Activated CD4-positive, alpha-beta T cell treated with anti-CD3 and anti-CD28 coated beads, Interleukin-10, Interleukin-2, amounts not matched to agents 100 ng/mL and 50 ng/mL, durations not matched to agents 16 hours and 8 hours (primary cell): ENCODE results near the gene SOX30.
"Not testable (repeated sequence)": the region's sequence is repeated elsewhere in the genome, so short reads cannot be mapped to it uniquely, and the experiment has no call there.

Source experiments
- DNase-seq: peaks from one replicate; pipeline ENCODE4 v3.0.0-alpha.2; 2020

Gene SOX30

GRCh38 chr5:157652377-157652692 lies at the start of gene SOX30:
SOX30 (minus strand) TSS chr5:157652438; CDS start chr5:157652078, 360 bp downstream.
- DNase-seq, result no peak

- DNase-seq, result not testable (repeated sequence)
Observed at GRCh38 chr5:157698674-157699073, 46.4 kb upstream of the SOX30 start.

GRCh38 chr5:157696154-157696553 lies 43.9 kb upstream of the SOX30 start:
- not testable (repeated sequence) for DNase-seq

GRCh38 chr5:157693816-157694215 lies 41.6 kb upstream of the SOX30 start:
- not testable (repeated sequence) for DNase-seq

GRCh38 chr5:157690690-157691433 lies 38.6 kb upstream of the SOX30 start:
- no peak for DNase-seq

GRCh38 chr5:157689942-157690689 lies 37.9 kb upstream of the SOX30 start:
- DNase-seq, result peak; percentile 53

GRCh38 chr5:157687198-157687554 lies 34.9 kb upstream of the SOX30 start:
- no peak for DNase-seq

- not testable (repeated sequence) for DNase-seq
Observed at GRCh38 chr5:157686276-157687197, 34.3 kb upstream of the SOX30 start.

GRCh38 chr5:157682257-157682656 lies 30.0 kb upstream of the SOX30 start:
- no peak for DNase-seq

GRCh38 chr5:157681048-157681447 lies 28.8 kb upstream of the SOX30 start:
- DNase-seq, result no peak

GRCh38 chr5:157680239-157680638 lies 28.0 kb upstream of the SOX30 start:
- DNase-seq, result no peak

GRCh38 chr5:157679801-157680200 lies 27.6 kb upstream of the SOX30 start:
- DNase-seq, result no peak

- DNase-seq, result no peak
Observed at GRCh38 chr5:157677931-157678330, 25.7 kb upstream of the SOX30 start.

- not testable (repeated sequence) for DNase-seq
Observed at GRCh38 chr5:157674351-157674750, 22.1 kb upstream of the SOX30 start.

GRCh38 chr5:157672976-157673375 lies 20.7 kb upstream of the SOX30 start:
- DNase-seq, result no peak

GRCh38 chr5:157671592-157672330 lies 19.5 kb upstream of the SOX30 start:
- no peak for DNase-seq

- peak; percentile 30 for DNase-seq
Observed at GRCh38 chr5:157670662-157671591, 18.7 kb upstream of the SOX30 start, which contains the start of gene C5orf52. C5orf52 (plus strand) TSS chr5:157671533; CDS start chr5:157671615, 82 bp downstream.

GRCh38 chr5:157669701-157670097 lies 17.5 kb upstream of the SOX30 start:
- no peak for DNase-seq

GRCh38 chr5:157668356-157668755 lies 16.1 kb upstream of the SOX30 start:
- no peak for DNase-seq

GRCh38 chr5:157665467-157666070 lies 13.3 kb upstream of the SOX30 start:
- DNase-seq, result no peak
